ENCODE measurements around the gene TNK2. TPM values are rescaled to one million over a fixed set of nuclear protein-coding genes. Genes with fewer than 3 reads are reported as not detected.

TNK2 gene
- total RNA-seq, 1 donor from 2014 or later = 39.1 TPM

- Histone ChIP-seq H3K4me3 (ENCODE audit: insufficient read depth, low read depth, low read length) (no peak overlapping the region), H3K79me2 (ENCODE audit: insufficient read depth, low read length) (peaks cover 7% of the 10 kb centered on the region), H3K9me3 (ENCODE audit: insufficient read depth, low read depth, low read length) (no peaks in the 10 kb centered on the region), H3K27ac (ENCODE audit: low read depth, low read length) (no peak overlapping the region), H3K27me3 (ENCODE audit: insufficient read depth, low read length) (no peaks in the 10 kb centered on the region), H3K4me1 (ENCODE audit: insufficient read depth, low read length) (peaks cover under 1% of the 10 kb centered on the region), H2AFZ (ENCODE audit: low read depth, low read length) (no peak overlapping the region), H3K9ac (ENCODE audit: low read length) (no peak overlapping the region), H4K20me1 (ENCODE audit: insufficient read depth, low read length) (peaks cover 15% of the 10 kb centered on the region), H3K4me2 (ENCODE audit: low read length) (no peak overlapping the region), H3K36me3 (ENCODE audit: insufficient read depth, low read length) (peaks cover 2% of the 10 kb centered on the region)
- H3K27me3 Mint-ChIP-seq (ENCODE audit: low read depth, unreplicated experiment) = no peaks in the 10 kb centered on the region
- DNase-seq (ENCODE audit: low read depth) = no peak
- no peak overlapping the region for H3K4me3 Mint-ChIP-seq (ENCODE audit: unreplicated experiment)
- peaks cover 16% of the 10 kb centered on the region for H3K36me3 Mint-ChIP-seq (ENCODE audit: low read depth, unreplicated experiment)
- no peaks in the 10 kb centered on the region for H3K9me3 Mint-ChIP-seq (ENCODE audit: unreplicated experiment)
- no peak overlapping the region for H3K27ac Mint-ChIP-seq (ENCODE audit: unreplicated experiment)
- TF ChIP-seq, protein P1, sequence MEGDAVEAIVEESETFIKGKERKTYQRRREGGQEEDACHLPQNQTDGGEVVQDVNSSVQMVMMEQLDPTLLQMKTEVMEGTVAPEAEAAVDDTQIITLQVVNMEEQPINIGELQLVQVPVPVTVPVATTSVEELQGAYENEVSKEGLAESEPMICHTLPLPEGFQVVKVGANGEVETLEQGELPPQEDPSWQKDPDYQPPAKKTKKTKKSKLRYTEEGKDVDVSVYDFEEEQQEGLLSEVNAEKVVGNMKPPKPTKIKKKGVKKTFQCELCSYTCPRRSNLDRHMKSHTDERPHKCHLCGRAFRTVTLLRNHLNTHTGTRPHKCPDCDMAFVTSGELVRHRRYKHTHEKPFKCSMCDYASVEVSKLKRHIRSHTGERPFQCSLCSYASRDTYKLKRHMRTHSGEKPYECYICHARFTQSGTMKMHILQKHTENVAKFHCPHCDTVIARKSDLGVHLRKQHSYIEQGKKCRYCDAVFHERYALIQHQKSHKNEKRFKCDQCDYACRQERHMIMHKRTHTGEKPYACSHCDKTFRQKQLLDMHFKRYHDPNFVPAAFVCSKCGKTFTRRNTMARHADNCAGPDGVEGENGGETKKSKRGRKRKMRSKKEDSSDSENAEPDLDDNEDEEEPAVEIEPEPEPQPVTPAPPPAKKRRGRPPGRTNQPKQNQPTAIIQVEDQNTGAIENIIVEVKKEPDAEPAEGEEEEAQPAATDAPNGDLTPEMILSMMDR (IDR thresholded peaks at IDR 0.05; ENCODE audit: insufficient read depth, low read depth, low read length) = no peak
- no peak for TF ChIP-seq EZH2 (IDR thresholded peaks at IDR 0.05; ENCODE audit: insufficient read depth, low read length)
- H3K4me1 Mint-ChIP-seq (ENCODE audit: low read depth, unreplicated experiment) = peaks cover 10% of the 10 kb centered on the region
- FAIRE-seq = no peak
These were observed 28.8 kb downstream of the TNK2 start for GRCh38 chr3:195879416-195880036.

DNA sequence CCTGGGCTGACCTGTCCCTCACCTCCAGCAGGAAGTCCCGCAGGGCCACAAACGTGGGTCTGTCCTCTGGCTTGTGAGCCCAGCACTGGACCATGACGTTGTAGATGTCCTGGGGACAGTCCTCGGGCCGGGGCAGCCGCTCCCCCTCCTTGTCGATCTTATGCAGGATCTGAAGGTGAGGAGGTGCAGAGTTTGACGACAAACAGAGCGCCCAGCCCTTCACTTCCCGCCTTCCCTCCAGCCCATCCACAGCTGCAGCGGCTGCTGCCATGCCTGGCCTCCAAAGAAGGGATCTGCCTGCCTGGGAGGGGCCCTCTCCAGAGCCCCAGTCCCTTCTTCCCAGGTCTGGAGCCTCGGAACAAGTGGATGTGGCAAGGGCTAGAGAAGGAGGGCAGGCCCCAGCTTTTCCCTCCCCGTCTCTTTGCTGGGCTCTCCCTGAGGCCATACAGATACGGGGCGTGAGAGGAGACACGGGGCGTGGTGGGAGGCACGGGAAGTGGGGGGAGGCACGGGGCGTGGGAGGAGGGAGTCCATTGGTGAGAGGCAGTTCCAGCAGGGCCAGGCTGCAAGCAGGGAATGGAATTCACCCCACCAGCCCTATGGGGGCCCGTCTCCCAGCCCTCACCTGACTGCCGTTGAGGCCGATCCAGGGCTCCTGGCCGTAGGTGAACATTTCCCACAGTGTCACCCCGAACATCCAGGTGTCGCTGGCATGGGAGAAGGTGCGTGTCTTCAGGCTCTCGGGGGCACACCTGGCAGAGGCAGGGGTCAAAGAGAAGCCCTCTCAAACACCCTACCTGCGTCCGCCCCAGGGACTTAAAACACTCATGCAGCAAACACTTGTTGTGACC, 29.7 kb downstream of the TNK2 start:
- H3K36me3 Mint-ChIP-seq (ENCODE audit: low read depth, unreplicated experiment) = peaks cover 16% of the 10 kb centered on the region
- Histone ChIP-seq H2AFZ (ENCODE audit: low read depth, low read length) (no peak overlapping the region), H4K20me1 (ENCODE audit: insufficient read depth, low read length) (peaks cover 18% of the 10 kb centered on the region), H3K36me3 (ENCODE audit: insufficient read depth, low read length) (no peaks in the 10 kb centered on the region), H3K4me2 (ENCODE audit: low read length) (no peak overlapping the region), H3K9me3 (ENCODE audit: insufficient read depth, low read depth, low read length) (no peaks in the 10 kb centered on the region), H3K4me1 (ENCODE audit: insufficient read depth, low read length) (no peaks in the 10 kb centered on the region), H3K9ac (ENCODE audit: low read length) (no peak overlapping the region), H3K4me3 (ENCODE audit: insufficient read depth, low read depth, low read length) (no peak overlapping the region), H3K27ac (ENCODE audit: low read depth, low read length) (no peak overlapping the region), H3K27me3 (ENCODE audit: insufficient read depth, low read length) (no peaks in the 10 kb centered on the region), H3K79me2 (ENCODE audit: insufficient read depth, low read length) (peaks cover 7% of the 10 kb centered on the region)
- TF ChIP-seq, protein P1 (IDR thresholded peaks at IDR 0.05; ENCODE audit: insufficient read depth, low read depth, low read length) = no peak
- no peak for TF ChIP-seq EZH2 (IDR thresholded peaks at IDR 0.05; ENCODE audit: insufficient read depth, low read length)
- no peak overlapping the region for H3K4me3 Mint-ChIP-seq (ENCODE audit: unreplicated experiment)
- no peak for FAIRE-seq
- DNase-seq (ENCODE audit: low read depth) = no peak
- peaks cover 10% of the 10 kb centered on the region for H3K4me1 Mint-ChIP-seq (ENCODE audit: low read depth, unreplicated experiment)
- no peaks in the 10 kb centered on the region for H3K9me3 Mint-ChIP-seq (ENCODE audit: unreplicated experiment)
- no peaks in the 10 kb centered on the region for H3K27me3 Mint-ChIP-seq (ENCODE audit: low read depth, unreplicated experiment)
- no peak overlapping the region for H3K27ac Mint-ChIP-seq (ENCODE audit: unreplicated experiment)
